Stimulated activated CD8-positive, alpha-beta memory T cell treated with anti-CD3 and anti-CD28 coated beads, Interleukin-7, amount 100 ng/mL, for 24 hours (primary cell): Measurements from ENCODE around the gene GGTA1.
"Not testable (repeated sequence)": the region's sequence is repeated elsewhere in the genome, so short reads cannot be mapped to it uniquely, and the experiment has no call there.

ENCODE experiments used
- DNase-seq: peaks from one replicate; pipeline ENCODE4 v3.0.0-alpha.2; 2020; ENCODE audit warnings: low read depth

Gene GGTA1

DNA sequence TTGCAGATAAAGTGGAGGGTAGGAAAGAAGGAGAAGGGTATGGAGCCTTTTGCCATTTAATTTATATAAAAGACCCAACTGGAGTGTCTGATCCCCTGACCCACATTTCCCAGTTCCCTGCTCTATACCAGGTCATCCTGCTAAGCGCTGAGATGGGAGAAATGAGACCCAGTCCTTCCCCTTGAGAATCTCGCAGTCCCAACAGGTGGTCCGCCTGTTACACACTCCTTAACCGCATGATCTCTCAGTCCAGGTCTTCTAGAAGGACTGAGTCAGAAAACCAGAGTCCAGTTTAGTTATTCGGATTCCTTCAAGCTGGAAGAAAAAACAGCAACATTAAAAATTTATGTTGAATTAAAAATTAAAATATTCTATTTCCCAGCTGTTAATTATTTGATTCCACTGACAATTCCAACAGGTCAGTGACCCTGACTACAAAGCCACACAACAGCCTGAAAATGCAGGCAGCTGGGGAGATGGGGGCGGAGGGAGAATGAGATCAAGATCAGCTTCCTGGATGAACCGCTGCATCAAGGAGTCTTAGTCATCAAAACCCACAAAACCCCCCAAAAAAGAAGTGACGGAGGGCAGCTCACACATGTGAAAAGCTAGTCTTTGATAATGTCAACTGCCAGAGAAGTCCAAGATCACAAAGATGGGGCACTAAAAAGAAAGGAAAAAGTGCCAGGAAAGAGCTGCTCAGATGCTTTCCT, 44.0 kb downstream of the GGTA1 start:
- no peak for DNase-seq

GRCh38 chr9:121454972-121455371, 44.7 kb downstream of the GGTA1 start:
- no peak for DNase-seq

DNA sequence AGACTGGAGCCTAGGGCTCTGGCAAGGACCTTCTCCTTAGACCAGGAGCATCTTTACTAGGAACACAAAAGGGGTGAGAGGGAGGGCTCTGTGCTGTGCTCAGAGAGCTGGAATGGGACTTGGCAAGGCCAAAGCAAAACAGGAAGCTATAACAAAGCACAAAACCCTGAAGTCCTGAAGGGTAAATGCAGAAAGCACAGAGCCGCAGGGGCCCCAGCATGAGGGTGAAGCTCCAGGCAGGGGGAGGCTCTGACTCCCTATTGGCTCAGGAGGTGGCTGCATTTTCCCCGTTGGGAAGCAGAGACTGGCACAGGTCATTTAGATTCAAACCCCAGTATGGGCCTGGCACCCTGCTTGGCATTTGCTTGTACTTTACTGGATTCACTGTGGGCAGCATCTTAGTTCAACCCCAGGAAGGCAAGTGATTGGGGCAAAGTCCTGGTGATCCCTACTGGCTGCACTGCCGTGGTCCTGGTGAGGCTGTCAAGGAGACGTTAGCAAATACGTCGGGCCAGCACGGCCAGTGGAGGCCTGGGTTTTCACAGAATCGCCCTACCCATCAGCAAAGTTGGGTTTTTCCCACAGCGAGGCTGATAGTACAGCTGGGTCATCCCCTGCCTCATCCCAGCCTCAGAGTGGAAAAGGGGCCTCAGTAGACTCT, 46.3 kb downstream of the GGTA1 start:
- no peak for DNase-seq

DNA sequence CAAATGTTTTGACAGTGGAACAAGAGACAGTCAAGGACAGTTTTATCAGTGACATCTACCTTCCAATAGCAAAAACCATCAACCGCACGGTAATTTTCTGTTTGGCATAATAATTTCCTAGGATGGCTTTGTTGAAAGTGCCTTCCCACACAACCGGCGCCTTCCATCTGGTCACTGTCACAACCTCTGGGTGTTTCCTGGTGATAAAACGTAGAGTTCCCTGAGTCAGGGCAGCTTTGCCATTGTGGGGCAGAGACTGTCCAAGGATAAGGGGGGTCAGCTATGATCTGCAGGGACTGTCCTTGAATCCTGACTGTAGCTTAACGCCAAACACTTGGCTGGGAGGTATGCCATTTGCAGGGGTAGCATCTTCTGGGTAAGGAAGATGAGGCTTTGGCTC, 47.6 kb downstream of the GGTA1 start:
- DNase-seq: no peak

DNA sequence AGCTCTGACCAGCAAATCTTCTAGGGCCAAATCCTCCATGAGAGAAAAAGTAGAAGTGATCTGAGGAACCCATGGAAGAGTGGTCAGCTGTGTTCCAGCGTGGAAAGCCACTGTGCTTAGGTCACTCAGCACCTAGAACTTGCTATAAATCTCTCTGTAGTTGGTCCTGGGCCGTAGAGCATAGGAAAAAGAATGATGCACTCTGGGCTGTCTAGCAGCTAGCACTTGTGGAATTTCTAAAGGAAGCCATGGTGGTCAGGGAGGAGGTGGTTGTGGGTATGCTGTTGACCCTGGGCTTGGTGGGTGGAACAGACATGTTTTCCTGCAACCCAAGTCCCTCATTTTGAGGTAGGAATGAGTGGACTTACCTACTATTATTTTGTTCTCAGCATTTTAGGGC, 48.1 kb downstream of the GGTA1 start:
- no peak for DNase-seq

- no peak for DNase-seq
Observed at GRCh38 chr9:121450241-121450640, 49.4 kb downstream of the GGTA1 start.

GRCh38 chr9:121449786-121450185, 49.9 kb downstream of the GGTA1 start:
- DNase-seq: no peak

- no peak for DNase-seq
Observed at GRCh38 chr9:121447321-121447834, 52.3 kb downstream of the GGTA1 start.

- no peak for DNase-seq
Observed at GRCh38 chr9:121445986-121446385, 53.7 kb downstream of the GGTA1 start.

GRCh38 chr9:121443981-121444380, 55.7 kb downstream of the GGTA1 start:
- no peak for DNase-seq

- no peak for DNase-seq
Observed at GRCh38 chr9:121441165-121441564, 58.5 kb downstream of the GGTA1 start.

GRCh38 chr9:121439711-121440664, 59.7 kb downstream of the GGTA1 start:
- no peak for DNase-seq

GRCh38 chr9:121439016-121439415, 60.6 kb downstream of the GGTA1 start:
- no peak for DNase-seq

DNA sequence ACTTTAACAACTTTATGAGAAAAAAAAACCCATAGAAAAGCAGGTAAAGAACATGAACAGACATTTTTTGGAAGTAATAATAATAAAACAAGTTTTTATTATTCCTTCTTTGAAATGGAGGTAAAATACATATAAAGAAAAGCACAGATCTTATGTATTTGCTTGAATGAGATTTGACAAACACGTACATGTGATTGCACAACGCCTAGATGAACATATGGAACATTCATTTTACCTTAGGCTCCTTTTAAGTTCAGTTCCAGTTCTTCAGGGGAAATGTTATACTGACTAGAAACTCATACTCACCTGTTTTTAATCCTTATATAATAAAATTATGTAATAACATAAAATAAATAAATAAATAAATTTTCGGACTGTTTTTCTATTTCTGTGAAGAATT, 61.8 kb downstream of the GGTA1 start:
- DNase-seq: no peak

GRCh38 chr9:121437046-121437445, 62.6 kb downstream of the GGTA1 start:
- DNase-seq: not testable (repeated sequence)

DNA sequence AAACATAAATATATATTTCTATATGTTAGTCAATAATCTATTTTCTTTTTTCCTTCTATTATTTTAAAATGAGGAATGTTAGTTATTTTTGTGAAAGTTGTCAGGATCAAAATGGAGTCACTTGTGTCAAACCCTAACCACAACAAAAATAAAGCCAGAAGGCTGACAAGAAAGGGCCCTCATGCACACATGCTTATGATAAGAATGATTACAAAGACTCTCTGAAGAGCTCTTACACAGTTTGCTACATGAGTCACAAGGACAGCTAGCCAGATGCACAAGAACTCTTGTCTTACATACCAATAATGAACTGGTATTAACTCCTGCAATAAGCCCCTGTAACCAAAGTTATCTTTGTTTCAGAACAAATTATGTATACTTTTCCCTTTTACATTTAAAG, 64.7 kb downstream of the GGTA1 start:
- DNase-seq: no peak

DNA sequence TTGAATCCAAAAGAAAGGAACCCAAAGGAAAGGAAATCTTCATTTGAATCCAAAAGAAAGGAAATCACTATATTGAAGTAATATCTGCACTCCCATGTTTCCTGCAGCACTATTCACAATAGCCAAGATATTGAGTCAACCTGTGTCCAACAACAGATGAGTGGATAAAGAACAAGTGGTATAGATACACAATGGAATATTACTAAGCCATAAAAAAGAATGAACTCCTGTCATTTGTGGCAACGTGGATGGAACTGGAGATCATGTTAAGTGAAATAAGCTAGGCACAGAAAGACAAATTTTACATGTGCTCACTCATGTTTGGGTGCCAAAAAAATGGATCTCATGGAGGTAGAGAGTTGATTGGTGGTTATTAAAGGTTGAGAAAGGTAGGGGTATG, 71.7 kb downstream of the GGTA1 start:
- DNase-seq: no peak

- no peak for DNase-seq
Observed at GRCh38 chr9:121424024-121424432, 75.6 kb downstream of the GGTA1 start.

DNA sequence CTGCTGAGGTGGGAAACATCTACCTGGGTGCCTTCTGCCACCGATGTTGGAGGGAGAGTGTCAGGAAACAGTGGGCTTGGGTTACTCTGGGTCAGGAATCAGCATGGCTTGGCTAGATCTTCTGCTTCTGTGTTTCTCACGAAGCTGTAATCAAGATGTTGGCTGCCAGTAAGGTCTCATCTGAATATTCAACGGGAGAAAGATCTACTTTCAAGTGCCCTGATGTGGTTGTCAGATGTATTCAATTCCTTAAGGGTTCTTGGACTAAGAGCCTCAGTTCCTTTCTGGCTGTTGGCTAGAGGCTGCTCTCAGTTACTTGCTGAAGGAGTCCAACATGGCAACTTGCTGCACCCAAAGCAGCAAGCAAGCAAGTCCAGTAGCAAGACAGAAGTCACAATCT, 87.7 kb downstream of the GGTA1 start:
- no peak for DNase-seq

DNA sequence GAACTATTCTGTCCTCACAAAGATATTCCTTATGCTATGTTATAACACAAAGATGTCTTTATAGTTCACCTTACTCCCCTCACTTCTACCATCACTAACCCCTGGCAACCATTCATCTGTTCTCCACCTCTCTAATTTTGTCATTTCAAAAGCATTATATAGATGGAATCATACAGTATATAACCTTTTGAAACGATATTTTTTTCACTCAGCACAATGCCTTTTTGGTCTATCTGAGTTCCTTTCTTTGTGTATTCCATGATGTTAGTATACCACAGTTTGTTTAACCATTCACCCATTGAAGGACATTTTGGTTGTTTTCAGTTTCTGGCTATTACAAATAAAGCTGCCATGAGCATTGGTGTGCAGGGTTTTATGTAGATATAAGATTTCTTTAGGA, 93.7 kb downstream of the GGTA1 start:
- no peak for DNase-seq
